Measurements from ENCODE around the gene P2RX2. TPM values are rescaled to one million over a fixed set of nuclear protein-coding genes. Genes with fewer than 3 reads are reported as not detected.

The P2RX2 gene
- total RNA-seq, 2 donors from 2014 or later = 0.32 to 8.2 TPM

DNA sequence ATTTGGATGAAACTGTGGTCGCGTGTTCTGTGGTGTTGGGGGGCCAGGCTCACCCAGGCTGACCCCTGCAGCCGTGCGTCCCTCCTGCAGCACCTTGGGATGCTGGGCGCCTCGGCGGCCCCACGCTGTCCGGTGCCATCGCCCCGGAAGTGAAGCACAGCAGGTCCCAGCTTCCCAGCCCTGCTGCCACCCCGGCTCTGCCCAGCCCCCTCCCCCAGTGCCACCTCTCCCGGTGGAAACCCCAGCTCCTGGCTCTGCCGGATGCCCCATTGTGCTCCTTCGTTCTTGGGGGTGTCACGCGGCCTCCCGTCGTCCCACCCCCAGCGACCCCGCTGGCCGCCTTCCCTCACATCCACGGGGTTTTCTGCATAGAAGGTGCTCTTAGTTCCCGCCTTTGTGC, 33.4 kb upstream of the P2RX2 start:
- Histone ChIP-seq H3K9me3 (no peaks in the 10 kb centered on the region), H3K4me3 (no peak overlapping the region), H3K27ac (no peak overlapping the region), H3K36me3 (no peaks in the 10 kb centered on the region), H3K4me1 (replicated peaks) (no peaks in the 10 kb centered on the region), H3K27me3 (replicated peaks; ENCODE audit: insufficient read depth) (no peaks in the 10 kb centered on the region)
- no peak for TF ChIP-seq POLR2A (IDR thresholded peaks at IDR 0.05)
- TF ChIP-seq, protein P1, sequence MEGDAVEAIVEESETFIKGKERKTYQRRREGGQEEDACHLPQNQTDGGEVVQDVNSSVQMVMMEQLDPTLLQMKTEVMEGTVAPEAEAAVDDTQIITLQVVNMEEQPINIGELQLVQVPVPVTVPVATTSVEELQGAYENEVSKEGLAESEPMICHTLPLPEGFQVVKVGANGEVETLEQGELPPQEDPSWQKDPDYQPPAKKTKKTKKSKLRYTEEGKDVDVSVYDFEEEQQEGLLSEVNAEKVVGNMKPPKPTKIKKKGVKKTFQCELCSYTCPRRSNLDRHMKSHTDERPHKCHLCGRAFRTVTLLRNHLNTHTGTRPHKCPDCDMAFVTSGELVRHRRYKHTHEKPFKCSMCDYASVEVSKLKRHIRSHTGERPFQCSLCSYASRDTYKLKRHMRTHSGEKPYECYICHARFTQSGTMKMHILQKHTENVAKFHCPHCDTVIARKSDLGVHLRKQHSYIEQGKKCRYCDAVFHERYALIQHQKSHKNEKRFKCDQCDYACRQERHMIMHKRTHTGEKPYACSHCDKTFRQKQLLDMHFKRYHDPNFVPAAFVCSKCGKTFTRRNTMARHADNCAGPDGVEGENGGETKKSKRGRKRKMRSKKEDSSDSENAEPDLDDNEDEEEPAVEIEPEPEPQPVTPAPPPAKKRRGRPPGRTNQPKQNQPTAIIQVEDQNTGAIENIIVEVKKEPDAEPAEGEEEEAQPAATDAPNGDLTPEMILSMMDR (IDR thresholded peaks at IDR 0.05) = no peak
- TF ChIP-seq POLR2AphosphoS5 (IDR thresholded peaks at IDR 0.05) = no peak
- WGBS = 87% methylated on average over 24 of the region's 24 CpGs
- intact Hi-C loops (cut with DNase I) = no loop called here
- DNase-seq (ENCODE audit: low spot score) = no peak

DNA sequence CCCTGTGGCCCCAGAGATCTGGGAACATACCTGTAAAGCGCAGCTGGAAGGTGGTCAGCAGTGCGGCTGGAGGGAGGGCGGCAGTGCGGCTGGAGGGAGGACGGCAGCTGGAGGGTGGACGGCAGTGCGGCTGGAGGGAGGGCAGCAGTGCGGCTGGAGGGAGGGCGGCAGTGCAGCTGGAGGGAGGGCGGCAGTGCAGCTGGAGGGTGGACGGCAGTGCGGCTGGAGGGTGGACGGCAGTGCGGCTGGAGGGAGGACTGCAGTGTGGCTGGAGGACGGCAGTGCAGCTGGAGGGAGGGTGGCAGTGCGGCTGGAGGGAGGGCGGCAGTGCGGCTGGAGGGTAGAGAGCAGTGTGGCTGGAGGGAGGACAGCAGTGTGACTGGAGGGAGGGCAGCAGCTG, 31.6 kb upstream of the P2RX2 start:
- no peak overlapping the region for H3K4me3 ChIP-seq
- no peaks in the 10 kb centered on the region for H3K9me3 ChIP-seq
- no peak for DNase-seq (ENCODE audit: low spot score)
- intact Hi-C loops (cut with DNase I) = no loop called here
- H3K4me1 ChIP-seq (replicated peaks) = no peaks in the 10 kb centered on the region
- no peaks in the 10 kb centered on the region for H3K27me3 ChIP-seq (replicated peaks; ENCODE audit: insufficient read depth)
- 84% methylated on average over 18 of the region's 18 CpGs for WGBS
- no peaks in the 10 kb centered on the region for H3K36me3 ChIP-seq
- TF ChIP-seq POLR2AphosphoS5 (IDR thresholded peaks at IDR 0.05) (no peak), POLR2A (IDR thresholded peaks at IDR 0.05) (no peak)
- TF ChIP-seq, protein P1 (IDR thresholded peaks at IDR 0.05) = no peak
- no peak overlapping the region for H3K27ac ChIP-seq

DNA sequence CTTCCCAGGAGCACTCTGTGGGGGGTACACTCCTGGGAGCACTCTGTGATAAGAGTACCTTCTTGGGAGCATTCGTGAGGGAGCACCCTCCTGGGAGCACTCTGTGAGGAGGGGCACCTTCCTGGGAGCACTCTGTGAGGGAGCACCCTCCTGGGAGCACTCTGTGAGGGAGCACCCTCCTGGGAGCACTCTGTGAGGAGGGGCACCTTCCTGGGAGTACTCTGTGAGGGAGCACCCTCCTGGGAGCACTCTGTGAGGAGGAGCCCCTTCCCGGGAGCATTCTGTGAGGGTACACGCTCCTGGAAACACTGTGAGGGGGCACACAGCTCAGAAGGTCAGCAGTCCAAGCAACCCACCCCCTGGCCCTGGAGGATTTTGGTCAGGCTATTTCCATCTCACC, 30.8 kb upstream of the P2RX2 start:
- no peaks in the 10 kb centered on the region for H3K9me3 ChIP-seq
- no peaks in the 10 kb centered on the region for H3K4me1 ChIP-seq (replicated peaks)
- intact Hi-C loops (cut with DNase I) = no loop called here
- no peak for DNase-seq (ENCODE audit: low spot score)
- H3K27ac ChIP-seq = no peak overlapping the region
- no peaks in the 10 kb centered on the region for H3K36me3 ChIP-seq
- H3K4me3 ChIP-seq = no peak overlapping the region
- TF ChIP-seq, protein P1 (IDR thresholded peaks at IDR 0.05) = no peak
- TF ChIP-seq POLR2A (IDR thresholded peaks at IDR 0.05) = no peak
- no peak for TF ChIP-seq POLR2AphosphoS5 (IDR thresholded peaks at IDR 0.05)
- WGBS = 75% methylated on average over 3 of the region's 3 CpGs
- H3K27me3 ChIP-seq (replicated peaks; ENCODE audit: insufficient read depth) = no peaks in the 10 kb centered on the region

DNA sequence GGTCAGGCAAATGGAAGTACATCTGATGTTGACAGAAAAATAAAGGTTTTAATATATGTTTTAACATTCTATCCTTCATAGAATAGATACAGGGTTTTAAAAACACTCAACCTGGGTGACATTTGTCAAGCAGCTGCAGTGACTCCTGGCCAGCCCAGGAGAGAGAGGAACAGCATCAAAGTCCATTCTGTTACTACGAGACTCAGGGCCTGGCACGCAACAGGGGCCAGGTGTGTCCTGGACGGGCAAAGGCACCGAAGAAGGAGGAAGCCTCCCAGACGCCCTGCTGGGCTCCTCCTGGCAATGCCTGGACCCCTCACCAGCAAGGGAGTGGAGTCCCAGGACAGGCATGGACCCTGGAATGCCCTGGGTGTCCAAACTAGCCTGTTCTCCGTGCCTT, 30.3 kb upstream of the P2RX2 start:
- Histone ChIP-seq H3K36me3 (no peaks in the 10 kb centered on the region), H3K4me1 (replicated peaks) (no peaks in the 10 kb centered on the region), H3K27ac (no peak overlapping the region), H3K4me3 (no peak overlapping the region), H3K27me3 (replicated peaks; ENCODE audit: insufficient read depth) (no peaks in the 10 kb centered on the region), H3K9me3 (no peaks in the 10 kb centered on the region)
- 94% methylated on average over 6 of the region's 6 CpGs for WGBS
- DNase-seq (ENCODE audit: low spot score) = no peak
- no peak for TF ChIP-seq POLR2AphosphoS5 (IDR thresholded peaks at IDR 0.05)
- TF ChIP-seq, protein P1 (IDR thresholded peaks at IDR 0.05) = no peak
- no peak for TF ChIP-seq POLR2A (IDR thresholded peaks at IDR 0.05)
- intact Hi-C loops (cut with DNase I) = no loop called here

DNA sequence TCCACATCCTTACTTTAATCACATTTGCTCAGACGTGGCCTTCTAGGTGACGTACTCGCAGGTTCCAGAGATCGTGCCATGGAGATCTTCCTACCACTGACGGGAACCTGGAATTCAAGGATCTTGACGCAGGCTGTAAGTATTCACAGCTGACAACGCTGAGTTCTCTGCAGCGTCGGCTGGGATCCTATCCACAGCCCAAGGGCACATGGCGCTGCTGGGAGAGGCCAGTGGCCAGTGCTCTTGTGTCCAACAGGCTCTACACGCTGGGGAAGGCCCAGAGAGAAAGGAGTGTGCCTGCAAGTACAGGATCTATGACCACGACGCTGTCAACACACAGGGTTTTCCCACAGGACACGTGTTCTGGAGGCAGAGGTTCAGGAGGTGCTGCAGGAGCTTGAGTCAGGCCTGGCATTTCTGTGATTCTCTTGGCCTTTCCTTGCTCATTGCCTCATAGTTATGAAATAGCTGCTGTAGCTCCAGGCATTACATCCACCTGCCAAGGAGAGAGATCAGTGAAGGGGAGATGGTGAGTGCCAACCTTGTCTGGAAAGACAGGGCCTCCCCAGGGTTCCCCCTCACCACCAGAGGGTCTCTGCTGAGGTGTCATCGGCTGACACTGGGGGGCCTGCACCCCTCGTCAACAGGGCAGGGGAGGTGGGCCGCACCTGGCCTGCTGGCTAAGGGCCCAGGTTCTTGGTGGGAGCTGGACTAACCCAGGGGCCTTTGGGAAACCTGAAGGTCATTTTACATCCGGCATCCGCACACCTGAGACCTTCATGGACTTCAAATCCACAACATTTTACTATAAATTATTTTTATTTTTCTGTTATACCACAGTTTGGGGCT, 29.5 kb upstream of the P2RX2 start:
- Histone ChIP-seq H3K27me3 (replicated peaks; ENCODE audit: insufficient read depth) (no peaks in the 10 kb centered on the region), H3K27ac (no peak overlapping the region), H3K9me3 (no peaks in the 10 kb centered on the region), H3K36me3 (no peaks in the 10 kb centered on the region), H3K4me1 (replicated peaks) (no peaks in the 10 kb centered on the region), H3K4me3 (no peak overlapping the region)
- TF ChIP-seq, protein P1 (IDR thresholded peaks at IDR 0.05) = no peak
- TF ChIP-seq POLR2A (IDR thresholded peaks at IDR 0.05) (no peak), POLR2AphosphoS5 (IDR thresholded peaks at IDR 0.05) (no peak)
- intact Hi-C loops (cut with DNase I) = no loop called here
- 91% methylated on average over 19 of the region's 19 CpGs for WGBS
- DNase-seq (ENCODE audit: low spot score) = no peak
